ENCODE results near the gene GCNT1.

- no peak for TF ChIP-seq CTCF (conservative IDR thresholded peaks at IDR 0.05; ENCODE audit: low read depth, low read length)
- no peak for TF ChIP-seq EZH2 (IDR thresholded peaks at IDR 0.05; ENCODE audit: low read length, unreplicated experiment)
Measured at GRCh38 chr9:76486151-76486550, 27.2 kb downstream of the GCNT1 start.

Data from PC-3 (cell line).